Activated naive CD4-positive, alpha-beta T cell (primary cell): ENCODE results near the gene DPEP2NB.
"Not testable (repeated sequence)": the region's sequence is repeated elsewhere in the genome, so short reads cannot be mapped to it uniquely, and the experiment has no call there.

Experiments used
- DNase-seq, 4 experiments: peaks; one replicate each; lab custom pipeline; 2025; lab: John Stamatoyannopoulos, UW

Gene DPEP2NB

GRCh38 chr16:68015681-68016080 lies at the start of gene DPEP2NB:
Gene DPEP2NB, minus strand, starts transcription at chr16:68015911. Its CDS starts 141 bp downstream, at chr16:68015770.
- DNase-seq, result no peak

GRCh38 chr16:68064791-68065365 lies 49.2 kb upstream of the DPEP2NB start:
- peak; percentile 18 to 50 (median 29) for DNase-seq

- DNase-seq, result no peak
Measured at GRCh38 chr16:68062910-68063393, 47.2 kb upstream of the DPEP2NB start.

- no peak for DNase-seq
Measured at GRCh38 chr16:68061396-68061795, 45.7 kb upstream of the DPEP2NB start.

- no peak for DNase-seq
Measured at GRCh38 chr16:68059804-68060203, 44.1 kb upstream of the DPEP2NB start.

GRCh38 chr16:68055395-68055794 lies 39.7 kb upstream of the DPEP2NB start:
- no peak for DNase-seq

GRCh38 chr16:68049449-68049848 lies 33.7 kb upstream of the DPEP2NB start:
- DNase-seq, result no peak

GRCh38 chr16:68047987-68048386 lies 32.3 kb upstream of the DPEP2NB start:
- no peak for DNase-seq

GRCh38 chr16:68046106-68046505 lies 30.4 kb upstream of the DPEP2NB start:
- DNase-seq, result no peak

GRCh38 chr16:68041783-68042182 lies 26.1 kb upstream of the DPEP2NB start:
- DNase-seq, result no peak

GRCh38 chr16:68040506-68041288 lies 25.0 kb upstream of the DPEP2NB start:
- peak; percentile 63 to 88 (median 87) for DNase-seq

- DNase-seq, result no peak
Measured at GRCh38 chr16:68037841-68038597, 22.3 kb upstream of the DPEP2NB start.

- no peak for DNase-seq
Measured at GRCh38 chr16:68035227-68035626, 19.5 kb upstream of the DPEP2NB start.

GRCh38 chr16:68033101-68033500 lies 17.4 kb upstream of the DPEP2NB start:
- DNase-seq, result no peak

- DNase-seq, result no peak
Measured at GRCh38 chr16:68031951-68032350, 16.2 kb upstream of the DPEP2NB start.

- not testable (repeated sequence) for DNase-seq
Measured at GRCh38 chr16:68030108-68030507, 14.4 kb upstream of the DPEP2NB start.

GRCh38 chr16:68028996-68029395 lies 13.3 kb upstream of the DPEP2NB start:
- DNase-seq, result no peak

- DNase-seq, result peak; percentile 85 to 96 (median 90)
Measured at GRCh38 chr16:68022728-68023537, 7.2 kb upstream of the DPEP2NB start, which contains the start of the genes DDX28 and DUS2. Gene DDX28, minus strand, starts transcription at chr16:68023232. Its CDS starts 30 bp downstream, at chr16:68023202. Gene DUS2, plus strand, starts transcription at chr16:68023284. Its CDS starts 14,740 bp downstream, at chr16:68038024.

GRCh38 chr16:68022278-68022727 lies 6.6 kb upstream of the DPEP2NB start:
- no peak for DNase-seq

- no peak for DNase-seq
Measured at GRCh38 chr16:68021490-68021889, 5.8 kb upstream of the DPEP2NB start.

GRCh38 chr16:68019167-68019680 lies 3.5 kb upstream of the DPEP2NB start:
- DNase-seq, result no peak
